WI38 (cell line): ENCODE measurements around the gene AMH.
"Not testable (repeated sequence)": the region's sequence is repeated elsewhere in the genome, so short reads cannot be mapped to it uniquely, and the experiment has no call there.

ENCODE experiments used
- H3K4me3 ChIP-seq: 2 replicates; pipeline ENCODE4 v1.5.1; 2011; ENCODE audit warnings: low read depth, mild to moderate bottlenecking, control low read depth, low read length
- CTCF ChIP-seq: IDR thresholded peaks from 2 replicates; pipeline ENCODE4 v1.5.1; 2012; ENCODE audit warnings: low read depth, mild to moderate bottlenecking, control low read depth, low read length

The AMH gene

GRCh38 chr19:2274931-2275535 lies 25.9 kb downstream of the AMH start:
- TF ChIP-seq CTCF, result peak; percentile 48
- H3K4me3 ChIP-seq, result no peak overlapping the region

DNA sequence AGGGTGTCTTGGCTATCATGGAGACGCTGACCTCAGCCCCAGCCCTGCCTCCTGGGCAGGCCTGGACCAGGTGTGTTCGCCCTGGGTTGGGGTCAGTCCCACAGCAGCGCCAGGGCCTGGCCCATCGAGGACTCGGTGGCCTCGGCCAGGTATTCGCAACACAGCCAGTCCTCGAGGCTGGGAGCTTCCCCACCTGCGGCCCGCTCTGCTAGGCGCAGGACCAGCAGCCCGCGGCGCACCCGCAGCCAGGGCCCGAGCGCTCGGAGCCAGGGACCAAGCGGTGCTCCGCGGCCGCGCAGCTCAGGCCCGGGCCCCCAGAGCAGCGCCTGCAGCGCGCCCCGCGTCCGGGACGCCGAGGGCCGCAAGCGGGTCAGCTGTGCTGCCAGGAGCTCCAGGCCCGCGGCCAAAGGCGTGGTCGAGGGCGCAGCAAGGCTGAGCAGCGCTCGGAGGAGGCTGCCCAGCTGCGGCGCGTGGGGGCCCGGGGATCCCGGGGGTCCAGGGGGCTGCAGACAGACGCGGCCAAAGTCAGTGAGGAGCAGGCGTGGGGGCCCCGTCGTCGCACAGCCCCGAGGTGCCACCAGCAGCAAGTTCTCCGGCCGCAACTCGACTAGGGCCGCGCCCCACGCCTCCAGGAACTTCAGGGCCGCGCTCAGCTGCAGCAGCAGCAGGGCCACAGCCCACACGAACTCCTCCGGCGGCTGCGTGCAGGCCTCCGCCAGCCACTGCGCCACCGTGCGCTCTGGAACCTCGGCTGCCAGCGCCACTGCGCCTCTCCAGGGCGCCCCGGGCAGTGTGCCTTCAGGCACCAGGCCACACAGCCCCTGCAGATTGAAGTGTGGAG lies 26.7 kb downstream of the AMH start:
- H3K4me3 ChIP-seq, result no peak overlapping the region
- no peak for TF ChIP-seq CTCF

DNA sequence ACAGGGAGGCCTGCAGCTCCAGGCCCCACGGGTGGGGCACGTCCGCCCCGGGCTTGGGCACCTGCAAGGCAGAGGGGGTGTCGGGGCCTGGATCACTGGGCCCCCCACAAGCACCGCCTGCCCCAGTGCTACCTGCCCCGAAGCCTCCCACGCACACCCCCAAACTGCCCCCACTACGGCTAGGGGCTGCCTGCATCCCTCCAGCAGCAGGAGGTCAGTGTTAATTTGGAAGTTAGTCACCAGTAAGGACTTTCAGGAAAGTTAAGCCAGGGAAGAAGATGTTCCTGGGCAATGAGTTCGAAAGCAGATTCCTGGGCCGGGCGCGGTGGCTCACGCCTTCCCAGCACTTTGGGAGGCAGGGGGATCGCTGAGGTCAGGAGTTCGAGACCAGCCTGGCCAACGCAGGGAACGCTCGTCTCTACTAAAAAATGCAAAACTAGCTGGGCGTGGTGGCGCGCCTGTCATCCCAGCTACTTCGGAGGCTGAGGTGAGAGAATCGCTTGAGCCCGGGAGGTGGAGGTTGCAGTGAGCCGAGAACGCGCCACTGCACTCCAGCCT lies 27.4 kb downstream of the AMH start:
- no peak overlapping the region for H3K4me3 ChIP-seq
- no peak for TF ChIP-seq CTCF

- no peak overlapping the region for H3K4me3 ChIP-seq
- TF ChIP-seq CTCF, result no peak
These were observed 28.0 kb downstream of the AMH start for GRCh38 chr19:2277138-2277537.

DNA sequence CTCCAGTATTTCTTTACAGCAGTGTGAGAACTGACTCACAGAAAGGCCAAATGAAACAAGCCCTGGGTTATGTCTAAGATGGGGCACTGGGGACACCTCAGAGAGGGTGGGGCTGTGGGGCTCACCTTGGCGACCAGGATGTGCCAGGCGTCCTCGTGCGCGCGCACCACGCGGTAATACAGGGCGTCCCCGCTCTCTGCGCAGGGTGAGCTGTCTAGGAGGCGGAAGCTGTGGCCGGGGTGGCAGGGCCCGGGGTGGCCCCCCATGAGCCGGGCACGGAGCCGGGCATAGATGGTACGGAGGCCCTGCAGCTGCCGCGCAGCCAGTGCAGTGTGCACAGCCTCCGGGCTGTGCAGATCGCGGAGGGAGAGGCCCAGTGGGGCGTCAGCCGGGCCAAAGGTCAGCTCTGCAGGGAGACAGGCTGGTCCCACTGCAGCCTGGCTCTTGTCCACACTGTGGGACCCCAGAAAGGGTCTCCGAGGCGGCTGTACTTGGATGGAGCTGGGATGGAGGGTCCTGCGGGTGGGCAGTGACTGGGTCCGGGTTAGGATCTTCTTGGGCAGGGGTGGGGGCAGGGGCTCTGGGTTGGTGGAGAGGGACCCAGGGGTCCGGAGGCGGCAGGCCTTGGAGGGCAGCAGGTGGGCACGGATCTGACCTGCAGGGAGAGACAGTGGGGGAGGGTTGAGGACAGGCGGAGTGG lies 29.5 kb downstream of the AMH start:
- H3K4me3 ChIP-seq, result no peak overlapping the region
- no peak for TF ChIP-seq CTCF

- no peak overlapping the region for H3K4me3 ChIP-seq
- no peak for TF ChIP-seq CTCF
These were observed 31.6 kb downstream of the AMH start for GRCh38 chr19:2280633-2281264.

DNA sequence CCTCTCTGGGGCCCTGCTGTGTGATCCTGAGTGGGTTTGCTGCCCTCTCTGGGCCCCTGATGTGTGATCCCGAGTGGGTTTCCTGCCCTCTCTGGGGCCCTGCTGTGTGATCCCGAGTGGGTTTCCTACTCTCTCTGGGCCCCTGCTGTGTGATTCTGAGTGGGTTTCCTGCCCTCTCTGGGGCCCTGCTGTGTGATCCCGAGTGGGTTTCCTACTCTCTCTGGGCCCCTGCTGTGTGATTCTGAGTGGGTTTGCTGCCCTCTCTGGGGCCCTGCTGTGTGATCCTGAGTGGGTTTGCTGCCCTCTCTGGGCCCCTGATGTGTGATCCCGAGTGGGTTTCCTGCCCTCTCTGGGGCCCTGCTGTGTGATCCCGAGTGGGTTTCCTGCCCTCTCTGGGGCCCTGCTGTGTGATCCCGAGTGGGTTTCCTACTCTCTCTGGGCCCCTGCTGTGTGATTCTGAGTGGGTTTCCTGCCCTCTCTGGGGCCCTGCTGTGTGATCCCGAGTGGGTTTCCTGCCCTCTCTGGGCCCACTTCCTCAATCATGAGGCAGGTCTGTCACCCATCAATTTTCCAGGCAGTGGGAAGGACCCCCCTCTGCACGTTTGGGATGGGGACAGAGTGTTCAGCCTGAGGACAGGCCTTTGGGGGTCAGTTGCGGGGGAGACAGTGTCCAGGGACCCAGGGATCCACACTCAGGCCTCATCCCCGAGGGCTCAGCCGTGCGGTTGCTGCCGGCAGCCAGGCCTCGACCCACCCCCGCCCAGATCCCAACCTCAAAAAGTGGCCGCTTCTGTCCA lies 32.3 kb downstream of the AMH start:
- not testable (repeated sequence) for H3K4me3 ChIP-seq
